HG03095 (cell line): ENCODE results near the gene RASL11B.

Source experiments
- ATAC-seq: cut with Tn5 transposase; IDR thresholded peaks from one replicate; pipeline ENCODE4 v1.9.1; 2021; ENCODE audit warnings: moderate library complexity; ENCODE audit not compliant: unreplicated experiment

The RASL11B gene

DNA sequence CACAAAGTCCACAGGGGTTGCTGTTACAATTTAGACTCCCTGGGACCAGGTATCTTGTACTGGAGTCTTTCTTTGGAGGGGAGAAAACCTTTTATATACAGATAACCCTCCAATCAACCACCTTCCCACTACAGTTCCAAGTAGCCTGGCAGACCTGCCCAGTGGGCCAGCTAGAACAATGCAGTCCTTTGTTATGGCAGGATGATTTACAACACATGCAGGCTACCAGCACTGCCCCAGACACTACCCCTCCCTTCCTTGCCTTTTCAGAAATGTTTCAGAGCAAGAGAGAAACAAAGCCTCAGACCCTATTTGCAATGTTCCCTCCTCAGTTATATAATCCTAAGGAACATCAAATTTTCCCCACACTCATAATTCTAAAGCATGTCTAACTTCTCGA, 11.1 kb downstream of the RASL11B start:
- no peak for ATAC-seq

DNA sequence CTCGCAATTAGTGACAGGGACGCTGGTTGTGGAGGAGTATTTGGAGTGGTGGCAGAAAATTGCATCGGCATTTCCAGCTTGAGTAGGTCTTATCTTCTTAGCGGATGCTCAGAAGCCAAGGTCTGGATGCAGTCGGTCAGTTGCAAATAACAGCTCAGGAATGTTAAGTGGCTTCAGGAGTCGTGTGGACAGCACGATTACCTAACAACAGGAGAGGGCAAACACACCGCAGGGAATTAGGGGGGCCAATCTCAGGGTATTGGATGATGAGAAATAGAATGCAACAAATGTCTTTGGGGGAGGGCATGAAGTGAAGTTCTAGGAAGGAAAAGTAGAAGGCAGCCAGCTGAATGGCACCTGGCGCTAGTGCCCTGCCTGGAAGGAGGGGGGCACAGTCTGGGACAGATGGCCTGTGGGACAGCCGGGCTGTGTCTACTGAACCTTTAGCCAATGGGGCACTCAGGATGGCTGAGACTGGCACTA, 11.8 kb downstream of the RASL11B start:
- ATAC-seq, result no peak

DNA sequence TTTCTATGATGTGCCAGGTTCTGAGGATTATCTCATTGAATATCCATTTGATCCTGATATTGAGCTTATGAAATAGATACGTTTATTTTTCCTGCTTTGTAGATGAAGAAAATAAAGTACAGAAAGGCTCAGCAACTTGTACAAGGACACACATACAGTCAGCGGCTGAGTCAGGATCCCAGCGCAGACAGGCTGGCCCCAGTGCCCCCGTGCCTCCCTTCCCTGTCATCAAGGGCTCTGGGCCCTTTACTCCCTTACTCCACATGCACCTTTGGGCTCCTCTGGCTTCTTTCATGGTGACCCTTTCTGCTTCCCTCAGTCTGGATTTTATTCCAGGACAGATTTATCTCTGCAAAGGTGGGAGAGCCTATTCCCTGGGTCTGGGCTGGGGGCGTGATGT, 12.8 kb downstream of the RASL11B start:
- ATAC-seq, result no peak

DNA sequence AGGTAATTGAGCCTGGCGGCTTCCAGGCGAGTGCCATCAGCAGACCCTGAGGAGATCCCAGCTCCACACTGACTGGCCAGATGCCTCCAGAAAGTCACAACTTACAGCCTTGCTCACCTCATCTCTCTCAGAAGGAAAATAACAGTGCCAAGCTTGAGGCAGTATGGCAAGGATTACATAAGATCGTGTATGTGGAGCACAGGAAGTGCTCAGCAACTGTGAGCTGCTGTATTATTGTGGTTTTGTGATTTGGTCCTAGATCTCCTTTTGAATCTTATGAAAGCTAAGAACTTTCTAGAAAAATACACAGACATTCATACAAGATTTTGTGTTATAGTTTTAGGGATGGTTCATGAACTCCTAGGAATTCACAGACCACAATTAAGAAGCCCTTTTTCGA, 14.0 kb downstream of the RASL11B start:
- ATAC-seq, result no peak

DNA sequence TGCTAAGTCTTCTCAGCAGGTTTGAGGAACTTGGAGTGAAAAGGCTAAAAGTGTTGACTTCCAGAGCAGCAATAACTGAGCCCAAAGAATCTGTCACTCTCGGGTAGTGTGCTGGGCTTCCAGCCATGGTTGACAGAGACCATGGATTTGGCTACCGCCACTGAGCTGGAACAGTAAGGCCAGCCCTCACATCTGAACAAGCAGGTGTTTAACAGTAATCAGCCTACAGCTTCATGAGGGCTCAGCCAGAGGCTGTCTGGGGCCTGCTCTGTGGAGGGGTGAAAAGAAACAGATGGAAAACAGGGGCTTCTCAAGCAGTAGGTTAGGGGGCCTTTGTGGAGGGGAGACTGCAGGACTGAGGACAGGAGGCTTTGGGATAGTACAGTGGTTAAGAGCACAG, 14.9 kb downstream of the RASL11B start:
- ATAC-seq, result no peak

DNA sequence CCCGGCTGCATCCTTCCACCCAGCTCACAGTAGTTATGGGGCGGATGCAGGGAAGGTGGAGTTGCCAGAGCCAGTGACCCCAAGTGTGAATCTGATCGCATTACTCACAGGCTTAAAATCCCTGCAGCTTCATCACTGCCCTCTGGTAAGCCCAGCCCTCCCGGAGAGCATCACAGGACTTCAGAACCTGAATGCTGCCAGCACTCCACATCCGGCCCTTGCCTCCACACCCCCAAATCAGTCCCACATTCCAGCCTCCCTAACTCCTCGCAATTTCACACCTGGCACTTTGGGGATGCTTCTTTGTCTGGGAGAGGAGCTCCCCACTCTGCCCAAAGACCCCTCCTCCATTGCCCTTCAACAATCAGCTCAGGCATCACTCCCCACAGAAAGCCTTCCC, 15.6 kb downstream of the RASL11B start:
- no peak for ATAC-seq

DNA sequence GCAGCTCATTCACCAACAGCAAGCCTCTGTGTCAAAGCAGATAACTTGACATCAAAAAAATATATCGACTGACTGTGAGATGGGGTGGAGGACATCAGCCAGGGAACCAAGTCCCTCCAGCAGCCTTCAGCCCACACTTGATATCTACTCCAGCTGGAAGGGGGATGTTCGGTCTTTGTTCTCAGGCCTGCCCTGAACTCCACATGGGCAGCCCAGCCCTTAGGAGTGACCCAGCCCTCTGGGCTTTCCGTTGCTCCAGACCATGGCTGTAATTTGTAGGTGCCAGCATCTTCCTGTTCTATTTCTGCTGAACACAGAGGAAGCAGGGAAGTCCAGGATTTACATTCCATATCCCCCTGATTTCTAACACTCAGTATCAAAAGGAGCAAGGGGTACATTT, 17.4 kb downstream of the RASL11B start:
- no peak for ATAC-seq

DNA sequence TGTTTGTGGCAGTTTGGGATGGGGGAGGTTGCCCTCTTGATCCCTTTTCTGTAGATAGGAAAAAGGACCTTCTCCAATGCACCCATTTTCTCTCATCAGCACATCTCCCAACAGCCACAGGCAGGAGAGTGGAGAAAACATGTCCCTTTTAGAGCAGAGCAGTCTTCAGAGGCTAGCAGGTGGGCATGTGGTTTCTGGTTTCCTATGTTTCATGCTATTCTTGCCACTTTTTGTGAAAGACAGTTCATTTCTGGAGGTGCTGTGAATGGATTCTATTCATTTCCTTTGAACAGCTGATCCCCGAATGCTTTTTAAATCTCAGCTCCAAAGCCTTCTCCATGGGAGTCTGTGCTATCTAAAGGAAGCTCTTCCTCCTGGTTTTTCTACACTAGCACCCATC, 18.9 kb downstream of the RASL11B start:
- ATAC-seq, result no peak

DNA sequence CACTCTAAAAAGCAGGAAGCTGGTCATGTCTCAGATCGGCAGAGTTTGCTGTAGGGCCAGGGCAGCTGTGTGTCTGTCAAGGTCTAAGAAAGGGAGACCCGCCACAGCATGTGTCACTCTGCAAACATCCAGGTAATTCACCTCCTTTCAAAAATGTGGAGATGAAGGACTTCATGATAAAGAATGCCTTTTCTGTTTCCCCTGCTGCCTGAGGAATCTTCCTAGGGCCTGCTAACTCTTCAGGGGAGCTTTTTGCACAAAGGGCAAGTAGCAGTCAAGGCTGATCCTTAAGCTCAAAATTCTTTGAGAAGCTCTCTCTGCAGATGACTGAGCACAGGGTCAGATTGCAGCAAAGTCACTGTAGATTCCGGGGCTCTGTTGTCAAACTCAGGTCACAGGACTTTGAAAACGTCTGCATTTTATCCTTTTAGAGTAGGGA, 21.1 kb downstream of the RASL11B start:
- no peak for ATAC-seq

DNA sequence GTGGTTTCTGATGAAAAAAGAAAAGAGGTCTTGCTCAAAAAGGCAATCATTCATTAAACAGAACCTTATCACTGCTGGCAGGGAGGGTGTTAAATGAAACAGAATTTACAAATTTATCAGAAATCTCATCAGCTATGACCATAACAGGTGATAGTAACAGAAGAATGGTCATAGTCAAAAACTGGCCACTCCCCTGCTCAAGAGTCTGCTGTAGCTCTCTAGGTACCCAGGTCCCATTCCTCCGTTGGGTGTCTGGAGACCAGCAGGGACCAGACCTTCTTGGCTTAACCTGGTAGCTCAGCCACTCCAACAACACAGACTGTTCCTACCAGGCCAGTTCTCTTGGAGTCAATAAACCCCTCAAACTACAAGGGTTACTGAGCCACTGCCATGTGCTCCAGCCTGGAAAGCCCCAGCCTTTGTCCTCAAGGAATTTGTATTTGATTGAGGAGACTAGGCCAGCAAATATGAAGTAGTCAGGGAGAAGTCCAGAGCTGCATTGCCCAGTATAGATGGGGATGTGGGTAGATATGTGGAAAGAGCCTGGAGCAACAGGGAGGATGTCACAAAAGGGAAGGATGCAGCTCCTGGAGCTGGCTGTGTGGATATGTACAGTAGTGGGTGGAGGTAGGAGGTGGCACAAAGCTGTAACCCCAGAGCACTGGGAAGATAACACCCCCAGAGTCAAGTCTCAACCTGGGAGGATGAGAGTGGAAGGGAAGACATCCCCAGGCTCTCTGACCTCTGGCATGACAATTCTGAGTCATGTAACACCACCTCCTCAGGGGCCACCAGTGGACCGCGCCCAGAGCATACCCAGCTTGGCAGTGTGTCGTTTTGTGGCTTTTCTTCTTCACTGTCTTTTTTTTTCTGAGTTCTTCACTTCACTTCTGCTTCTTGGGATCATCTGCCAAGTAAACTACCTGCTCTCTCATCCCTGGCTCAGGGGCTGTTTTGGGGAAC, 21.9 kb downstream of the RASL11B start:
- no peak for ATAC-seq

DNA sequence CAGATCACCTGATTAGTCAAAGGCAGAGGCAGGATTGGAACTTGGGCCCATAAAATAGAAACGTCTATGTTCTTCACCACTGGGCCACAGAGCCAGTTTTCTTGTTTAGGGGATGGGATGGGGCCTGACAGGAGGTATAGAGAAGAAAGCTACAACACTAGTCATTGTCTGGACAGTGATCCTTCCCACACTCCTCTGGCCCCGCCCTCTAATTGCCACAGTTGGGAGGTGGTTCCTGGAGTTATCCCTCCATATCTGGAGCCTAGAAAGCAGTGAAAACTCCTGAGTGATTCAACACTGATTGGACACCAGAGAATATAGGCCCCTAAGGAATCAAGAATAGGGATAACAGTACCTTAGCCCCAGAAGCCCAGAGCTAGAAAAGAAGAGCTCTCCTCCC, 22.9 kb downstream of the RASL11B start:
- ATAC-seq, result no peak

DNA sequence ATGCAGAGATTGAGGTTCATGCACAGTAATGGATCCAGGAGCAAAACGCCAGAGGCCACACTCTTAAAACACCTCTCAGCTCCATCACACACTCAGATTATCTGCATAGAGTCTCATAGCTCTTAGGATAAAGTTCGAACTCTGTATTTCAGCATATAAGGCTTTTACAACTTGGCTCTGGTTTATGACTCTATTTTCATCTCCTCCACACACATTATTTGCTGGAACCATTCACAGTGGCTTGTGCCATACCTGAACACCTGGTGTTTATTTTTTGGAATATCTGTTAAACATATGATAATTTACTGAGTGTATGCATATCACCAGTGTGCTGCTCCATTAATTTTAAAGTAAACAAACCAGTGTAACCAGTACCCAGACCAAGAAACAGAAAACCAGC, 27.2 kb downstream of the RASL11B start:
- no peak for ATAC-seq

DNA sequence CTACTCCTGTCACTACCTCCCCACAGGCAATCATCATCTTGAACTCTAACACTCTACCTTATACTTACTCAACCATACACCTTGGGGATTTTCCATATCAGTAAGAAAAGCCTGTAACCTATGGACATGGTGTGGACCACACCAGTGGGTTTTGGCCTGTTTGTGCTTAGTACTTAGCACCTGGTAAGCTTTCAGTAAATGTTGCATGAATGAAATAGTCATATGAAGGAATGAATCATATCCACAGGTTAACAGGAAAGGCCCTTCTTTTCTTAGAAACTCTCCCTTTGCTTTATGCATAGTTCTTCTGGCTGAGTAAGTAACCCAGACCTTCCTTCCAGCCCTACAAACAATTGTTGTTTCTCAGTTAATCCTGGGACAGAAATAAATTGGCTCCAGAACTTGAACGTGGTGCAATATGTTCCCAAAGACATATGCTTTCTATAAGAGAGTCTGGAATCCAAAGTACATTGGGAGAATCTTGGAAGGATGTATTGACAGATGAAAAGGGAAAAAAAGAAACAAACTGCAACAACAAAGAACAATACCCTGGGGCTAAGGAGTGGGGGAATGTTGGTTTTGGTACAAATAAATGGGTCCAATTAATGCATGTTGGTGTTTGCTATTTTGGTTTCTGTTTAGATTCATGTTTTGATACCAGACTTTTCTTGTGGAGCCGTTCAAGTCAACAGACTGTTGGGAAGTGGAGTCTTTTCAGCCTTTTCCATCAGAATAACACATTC, 27.8 kb downstream of the RASL11B start:
- ATAC-seq, result no peak

DNA sequence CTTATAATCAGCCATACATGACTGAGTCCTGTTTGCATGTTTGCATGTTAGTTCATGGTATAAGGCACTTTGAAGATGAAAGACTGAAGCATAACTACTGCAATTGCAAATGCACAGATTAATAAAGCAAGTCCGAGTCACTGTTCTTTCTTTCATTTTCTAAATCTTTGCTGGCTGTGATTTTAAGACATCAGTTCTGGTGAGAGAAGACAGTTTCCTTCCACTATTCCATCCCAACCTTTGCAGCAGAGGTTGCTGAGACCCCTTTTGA, 28.3 kb downstream of the RASL11B start:
- ATAC-seq, result no peak

DNA sequence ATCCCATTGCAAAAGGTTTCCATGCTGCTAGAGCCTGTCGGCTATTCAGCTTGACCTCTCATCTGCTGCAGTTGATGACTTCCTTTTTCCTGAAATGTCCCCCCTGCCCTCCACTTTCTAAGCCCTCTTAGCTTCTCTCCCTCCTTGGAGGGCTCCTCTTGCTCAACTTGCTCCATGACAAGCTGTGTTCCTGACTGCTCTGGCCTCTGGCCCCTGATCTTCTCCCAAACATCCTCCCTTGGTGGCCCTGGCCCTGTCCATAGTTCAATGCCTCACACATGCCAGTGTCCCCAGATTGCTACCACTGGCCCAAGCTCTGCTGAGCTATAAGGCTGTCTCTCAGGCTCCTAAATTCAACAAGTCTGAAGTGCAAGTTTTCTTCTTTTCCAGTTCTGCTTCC, 29.6 kb downstream of the RASL11B start:
- no peak for ATAC-seq

DNA sequence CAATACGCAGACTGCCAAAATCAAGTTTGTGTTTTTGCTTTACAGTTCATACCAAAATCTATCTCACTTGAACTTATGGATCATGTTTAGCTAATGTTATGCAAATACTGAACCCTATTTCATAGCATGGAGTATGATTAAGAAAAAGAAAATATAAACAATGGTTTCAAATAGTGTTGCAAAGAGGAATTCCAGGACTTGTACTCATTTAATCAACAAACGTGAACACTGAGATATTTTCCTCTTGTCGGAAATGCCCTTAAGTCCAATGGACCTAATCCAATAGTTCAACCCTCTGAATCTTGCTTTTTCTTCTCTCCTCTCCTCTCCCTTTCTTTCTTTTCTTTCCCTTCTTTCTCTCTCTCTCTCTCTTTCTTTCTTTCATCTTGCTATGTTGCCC, 30.8 kb downstream of the RASL11B start:
- ATAC-seq, result no peak

DNA sequence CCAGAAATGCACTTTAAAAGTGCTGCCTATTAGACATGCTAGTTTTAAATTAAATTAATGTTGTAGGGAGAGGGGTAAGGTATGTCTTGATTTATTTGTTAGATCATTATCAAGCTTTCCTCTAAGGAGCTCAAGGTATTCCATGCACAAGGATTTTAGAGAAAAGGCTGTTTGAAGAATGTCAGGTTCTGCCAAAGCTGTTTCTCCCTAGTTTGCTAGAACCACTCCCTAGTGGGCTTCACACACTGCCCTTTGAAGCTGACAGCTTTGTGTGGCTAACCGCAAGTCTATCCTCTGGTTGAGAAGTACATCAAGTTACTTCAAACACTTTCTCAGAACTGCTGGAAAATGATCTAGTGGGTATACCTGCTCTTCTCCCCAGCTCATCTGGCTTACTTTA, 32.3 kb downstream of the RASL11B start:
- no peak for ATAC-seq

DNA sequence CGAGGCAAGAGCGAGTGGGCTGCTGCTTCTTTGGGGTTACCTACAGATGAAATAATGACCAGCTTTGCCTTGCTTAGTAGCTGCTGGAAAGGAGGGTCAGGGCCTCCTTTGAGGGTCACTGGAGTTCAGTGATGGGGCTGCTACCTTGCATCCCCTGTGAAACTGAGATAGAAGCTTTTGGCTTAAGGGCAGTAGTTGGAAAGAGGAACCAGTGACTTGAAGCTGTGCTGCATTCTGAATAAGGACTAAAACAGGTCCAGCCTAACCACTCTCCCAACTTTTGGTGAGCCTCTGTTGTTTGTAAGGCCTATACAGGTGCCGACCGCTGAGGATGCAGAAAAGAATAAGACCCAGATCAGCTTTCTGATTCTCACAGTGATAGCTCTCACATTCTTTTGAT, 41.2 kb downstream of the RASL11B start:
- no peak for ATAC-seq

DNA sequence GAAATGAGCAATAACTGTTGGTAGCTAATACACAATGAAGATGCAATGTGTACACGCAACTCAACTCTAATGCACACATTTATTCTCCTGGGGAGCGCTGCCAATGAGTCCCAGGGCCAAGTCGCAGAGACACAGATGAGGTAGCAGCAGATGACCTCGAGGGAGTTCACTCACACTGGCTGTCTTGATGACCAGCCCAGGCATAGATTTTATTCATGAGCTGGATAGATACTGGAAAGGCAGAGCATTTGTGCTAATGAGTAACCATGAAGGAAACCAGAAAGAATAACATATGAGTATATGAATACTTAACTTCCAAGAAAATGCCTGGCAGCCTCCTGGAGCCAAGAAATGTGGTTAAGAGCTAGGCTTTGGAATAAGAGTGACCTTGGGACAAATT, 42.3 kb downstream of the RASL11B start:
- no peak for ATAC-seq

DNA sequence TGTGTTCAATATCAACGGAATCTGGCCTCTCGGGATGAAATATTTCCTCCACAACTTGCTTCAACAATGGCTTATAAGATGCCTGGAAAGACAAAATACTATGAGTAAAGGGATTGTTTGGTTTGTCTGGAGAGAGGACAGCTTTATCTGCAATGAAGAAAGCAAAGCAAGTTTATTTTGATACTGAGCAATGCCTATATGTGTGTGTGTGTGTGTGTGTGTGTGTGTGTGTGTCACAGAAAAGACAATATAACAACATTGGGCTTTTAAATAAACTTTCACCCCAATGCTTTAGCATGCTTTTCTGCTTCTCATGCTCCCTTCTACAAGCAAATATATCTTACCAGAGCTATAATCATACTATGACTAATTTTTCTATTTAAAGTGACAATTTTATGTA, 45.4 kb downstream of the RASL11B start:
- ATAC-seq, result no peak

DNA sequence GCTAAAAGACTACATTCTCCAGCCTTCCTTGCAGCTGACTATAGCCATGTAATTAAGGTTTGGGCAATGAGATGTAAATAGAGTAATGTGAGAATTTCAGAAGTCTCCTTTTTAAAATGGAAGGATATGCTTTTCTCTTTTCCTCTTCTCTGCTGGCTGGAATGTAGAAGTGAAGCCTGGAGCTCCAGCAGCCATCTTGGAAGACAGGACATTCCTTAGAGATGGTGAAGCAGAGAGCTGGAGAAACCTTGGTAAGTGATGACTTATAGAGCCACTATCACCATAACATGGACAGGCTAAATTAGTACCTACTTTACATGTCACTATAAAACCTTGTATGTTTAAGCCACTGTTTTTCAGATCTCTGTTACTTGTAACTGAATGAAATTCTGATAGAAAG, 48.0 kb downstream of the RASL11B start:
- ATAC-seq, result no peak

DNA sequence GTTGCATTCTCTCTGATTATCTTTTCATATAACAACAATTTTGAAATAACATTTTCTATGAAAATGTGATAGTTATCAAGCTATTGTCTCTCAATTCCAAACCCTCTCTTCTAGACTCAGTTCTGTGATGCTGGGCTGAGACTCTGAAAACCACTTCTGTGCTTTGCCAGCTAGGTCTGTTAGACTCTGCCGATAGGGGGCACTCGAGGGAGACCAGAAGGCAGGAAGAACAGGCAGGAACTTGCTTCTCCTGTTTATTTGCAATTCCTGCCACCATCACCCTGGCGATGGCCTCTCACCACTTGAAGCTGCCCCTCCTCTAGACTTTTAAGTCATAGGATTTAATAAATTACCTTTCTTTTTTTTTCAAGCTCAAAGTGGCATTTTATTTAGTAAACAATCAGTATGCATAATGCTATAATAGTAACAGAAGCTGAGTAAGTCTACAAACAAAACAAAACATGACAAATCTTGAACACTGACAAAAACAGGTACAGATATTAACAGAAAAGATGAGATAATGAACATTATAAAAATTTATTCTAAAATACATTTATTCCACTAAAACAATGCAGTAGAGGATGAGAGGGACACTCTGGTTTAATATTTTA, 49.7 kb downstream of the RASL11B start:
- peak; percentile 86 for ATAC-seq
